H1 (cell line): ENCODE data around the gene POLR2L. TPM values are rescaled to one million over a fixed set of nuclear protein-coding genes. Genes with fewer than 3 reads are reported as not detected.

ENCODE experiments used
- CTCF ChIA-PET: fragments of 300-600 bp; sonication (Branson Sonifier 250); formaldehyde crosslinking; loops from one replicate; lab custom pipeline; 2021; ENCODE audit not compliant: partially characterized antibody; lab: Charles Lee
- POLR2A ChIA-PET: fragments of 300-600 bp; sonication (Branson Sonifier 250); formaldehyde crosslinking; loops from one replicate; lab custom pipeline; 2021; ENCODE audit warnings: inconsistent platforms; ENCODE audit not compliant: partially characterized antibody; lab: Charles Lee
- DNase-seq, 2 experiments: peaks; one replicate each; pipeline versions ENCODE4 v3.0.0 to v3.0.0-alpha.2; 2010 to 2022; ENCODE audit warnings: low spot score in 2 of 2, low read depth in 1 of 2, mixed read lengths in 1 of 2
- FAIRE-seq: peaks from 2 replicates; lab custom pipeline; 2011; peaks lifted over from hg19 to GRCh38; lab: Jason Lieb, UNC
- H2AFZ ChIP-seq: 2 replicates; pipeline ENCODE4 v1.8.1; 2012; ENCODE audit warnings: low read length, inconsistent platforms
- H2AK5ac ChIP-seq: 2 replicates; pipeline ENCODE4 v1.6.1; 2013; ENCODE audit warnings: low read depth, low read length
- H2BK120ac ChIP-seq: replicated peaks from 2 replicates; pipeline ENCODE3; 2013; ENCODE audit warnings: low read depth, low read length, inconsistent platforms
- H2BK12ac ChIP-seq: 2 replicates; pipeline ENCODE4 v1.6.1; 2013; ENCODE audit warnings: low read depth, low read length
- H2BK15ac ChIP-seq: 2 replicates; pipeline ENCODE4 v1.6.1; 2013; ENCODE audit warnings: low read length
- H2BK20ac ChIP-seq: 2 replicates; pipeline ENCODE4 v1.6.1; 2013; ENCODE audit warnings: low read length
- H2BK5ac ChIP-seq: 2 replicates; pipeline ENCODE4 v1.6.1; 2013; ENCODE audit warnings: low read depth, low read length
- H3K14ac ChIP-seq: 2 replicates; pipeline ENCODE4 v1.6.1; 2013; ENCODE audit warnings: inconsistent platforms; ENCODE audit not compliant: insufficient read length
- H3K18ac ChIP-seq: 2 replicates; pipeline ENCODE4 v1.6.1; 2013; ENCODE audit warnings: low read length; ENCODE audit errors: extremely low read depth
- H3K23ac ChIP-seq: 2 replicates; pipeline ENCODE4 v1.6.1; 2013; ENCODE audit warnings: inconsistent platforms; ENCODE audit not compliant: insufficient read length
- H3K23me2 ChIP-seq: 2 replicates; pipeline ENCODE4 v1.6.1; 2013; ENCODE audit warnings: low read depth, low read length
- H3K27ac ChIP-seq: 2 replicates; pipeline ENCODE4 v1.6.1; 2011; ENCODE audit warnings: low read depth, low read length, inconsistent platforms
- H3K27me3 ChIP-seq, 4 experiments: replicated peaks in 1 of 4; 1 replicate in 1 of 4; 2 replicates in 3 of 4; pipeline versions ENCODE4 v1.6.1 to v1.8.1; 2011 to 2013; ENCODE audit warnings: low read length in 3 of 4, mild to moderate bottlenecking in 3 of 4, inconsistent platforms in 2 of 4, mixed read lengths in 2 of 4, moderate library complexity in 1 of 4; ENCODE audit not compliant: control insufficient read depth in 3 of 4, insufficient read depth in 3 of 4; ENCODE audit errors: extremely low read depth in 1 of 4
- H3K36me3 ChIP-seq, 4 experiments: 2 replicates each; pipeline versions ENCODE4 v1.6.1 to v1.8.1; 2011 to 2013; ENCODE audit warnings: mild to moderate bottlenecking in 4 of 4, low read length in 3 of 4, moderate library complexity in 2 of 4, control low read depth in 1 of 4, inconsistent platforms in 1 of 4; ENCODE audit not compliant: insufficient read depth in 4 of 4, control insufficient read depth in 2 of 4
- H3K4ac ChIP-seq: replicated peaks from 2 replicates; pipeline ENCODE3; 2013; ENCODE audit warnings: low read length, low read depth, mixed read lengths, inconsistent platforms; ENCODE audit not compliant: insufficient read length
- H3K4me1 ChIP-seq, 4 experiments: replicated peaks in 1 of 4; 1 replicate in 1 of 4; 2 replicates in 3 of 4; pipeline versions ENCODE4 v1.6.1 to v1.8.1; 2011 to 2013; ENCODE audit warnings: low read length in 3 of 4, inconsistent platforms in 2 of 4, mixed read lengths in 1 of 4; ENCODE audit not compliant: insufficient read depth in 4 of 4, control insufficient read depth in 3 of 4
- H3K4me2 ChIP-seq, 2 experiments: 2 replicates each; pipeline versions ENCODE4 v1.6.1 to v1.8.1; 2011 to 2013; ENCODE audit warnings: low read depth in 2 of 2, low read length in 2 of 2, control low read depth in 1 of 2, inconsistent platforms in 1 of 2, mild to moderate bottlenecking in 1 of 2; ENCODE audit not compliant: insufficient read depth in 1 of 2
- H3K4me3 ChIP-seq, 4 experiments: fragments of 200-600, 300-600 bp in 1 of 4; sonication (generic), shearing (Covaris generic), sonication (Bioruptor Twin) in 1 of 4; 2 replicates each; pipeline versions ENCODE4 v1.5.1 to v1.8.1; 2011 to 2016; ENCODE audit warnings: low read length in 4 of 4, low read depth in 3 of 4, control low read depth in 2 of 4, inconsistent platforms in 2 of 4, mild to moderate bottlenecking in 2 of 4, mixed read lengths in 1 of 4, moderate library complexity in 1 of 4; ENCODE audit not compliant: insufficient read depth in 2 of 4; ENCODE audit errors: extremely low read depth in 1 of 4
- H3K56ac ChIP-seq: replicated peaks from 2 replicates; pipeline ENCODE3; 2013; ENCODE audit warnings: low read depth, mild to moderate bottlenecking, mixed read lengths, low read length, inconsistent platforms; ENCODE audit not compliant: insufficient read length
- H3K79me1 ChIP-seq: 2 replicates; pipeline ENCODE4 v1.6.1; 2013; ENCODE audit warnings: low read depth, low read length, control low read depth
- H3K79me2 ChIP-seq, 2 experiments: 2 replicates each; pipeline versions ENCODE4 v1.6.1 to v1.8.1; 2012 to 2013; ENCODE audit warnings: low read length in 2 of 2, mild to moderate bottlenecking in 2 of 2, inconsistent platforms in 1 of 2; ENCODE audit not compliant: insufficient read depth in 2 of 2, control insufficient read depth in 1 of 2
- H3K9ac ChIP-seq, 4 experiments: replicated peaks in 1 of 4; 1 replicate in 1 of 4; 2 replicates in 3 of 4; pipeline versions ENCODE4 v1.6.1 to v1.8.1; 2011 to 2013; ENCODE audit warnings: low read depth in 3 of 4, low read length in 3 of 4, control low read depth in 2 of 4, mild to moderate bottlenecking in 2 of 4, moderate library complexity in 2 of 4, inconsistent platforms in 1 of 4; ENCODE audit errors: extremely low read depth in 1 of 4
- H3K9me3 ChIP-seq, 2 experiments: 2 replicates each; pipeline versions ENCODE4 v1.6.1 to v1.8.1; 2012 to 2013; ENCODE audit warnings: mild to moderate bottlenecking in 2 of 2, moderate library complexity in 2 of 2, control low read depth in 1 of 2, inconsistent platforms in 1 of 2, low read depth in 1 of 2, low read length in 1 of 2, mixed read lengths in 1 of 2; ENCODE audit not compliant: insufficient read depth in 2 of 2
- H4K20me1 ChIP-seq, 2 experiments: replicated peaks in 1 of 2; 2 replicates each; pipeline versions ENCODE3 to v1.8.1; 2011 to 2013; ENCODE audit warnings: inconsistent platforms in 2 of 2, low read length in 2 of 2, mild to moderate bottlenecking in 1 of 2; ENCODE audit not compliant: insufficient read depth in 2 of 2, control insufficient read depth in 1 of 2
- H4K5ac ChIP-seq: 2 replicates; pipeline ENCODE4 v1.6.1; 2013; ENCODE audit warnings: low read length, low read depth, mixed read lengths, inconsistent platforms; ENCODE audit not compliant: insufficient read length
- H4K8ac ChIP-seq: 2 replicates; pipeline ENCODE4 v1.8.0; 2013; ENCODE audit warnings: mild to moderate bottlenecking, moderate library complexity, low read length, inconsistent platforms; ENCODE audit not compliant: insufficient read depth; ENCODE audit errors: extremely low read depth
- H4K91ac ChIP-seq: replicated peaks from 2 replicates; pipeline ENCODE3; 2013; ENCODE audit warnings: low read length, mixed read lengths, inconsistent platforms; ENCODE audit not compliant: insufficient read length
- ASH2L ChIP-seq: fragments of 200-600, 300-600 bp; sonication (generic); IDR thresholded peaks from one replicate; pipeline ENCODE4 v1.7.1; 2017; ENCODE audit warnings: low read length
- BACH1 ChIP-seq: IDR thresholded peaks from 2 replicates; pipeline ENCODE4 v1.6.1; 2012; ENCODE audit warnings: low read length, improper control_type of control experiment
- GABPA ChIP-seq: IDR thresholded peaks from 2 replicates; pipeline ENCODE4 v1.6.1; 2011; ENCODE audit warnings: mild to moderate bottlenecking, low read length, moderate library complexity, borderline replicate concordance; ENCODE audit not compliant: insufficient read depth
- HDAC2 ChIP-seq, 2 experiments: fragments of 300-600 bp in 1 of 2; sonication (generic) in 1 of 2; IDR thresholded peaks; 2 replicates each; pipeline ENCODE4 v1.6.1; 2011 to 2012; ENCODE audit warnings: low read depth in 2 of 2, low read length in 2 of 2, mild to moderate bottlenecking in 2 of 2, moderate library complexity in 2 of 2, borderline replicate concordance in 1 of 2, inconsistent platforms in 1 of 2
- KDM5A ChIP-seq: fragments of 200-600 bp; IDR thresholded peaks from 2 replicates; pipeline ENCODE4 v1.7.1; 2012; ENCODE audit warnings: mild to moderate bottlenecking, low read length, inconsistent platforms, mixed read lengths
- SAP30 ChIP-seq: fragments of 300-600 bp; sonication (generic); IDR thresholded peaks from 2 replicates; pipeline ENCODE4 v1.7.1; 2012; ENCODE audit warnings: low read length, moderate library complexity, mild to moderate bottlenecking, inconsistent platforms; ENCODE audit not compliant: insufficient read depth, insufficient replicate concordance
- SIN3A ChIP-seq, 2 experiments: IDR thresholded peaks in 1 of 2; conservative IDR thresholded peaks in 1 of 2; 2 replicates each; pipeline ENCODE4 v1.6.1; 2011 to 2012; ENCODE audit warnings: low read length in 2 of 2, improper control_type of control experiment in 1 of 2, low read depth in 1 of 2, mild to moderate bottlenecking in 1 of 2
- TEAD4 ChIP-seq: IDR thresholded peaks from 2 replicates; pipeline ENCODE4 v1.6.1; 2012; ENCODE audit warnings: low read depth, low read length, inconsistent platforms, mixed read lengths
- WGBS, 2 experiments: shearing (Covaris generic) in 1 of 2; methylation state at CpG; one replicate each; pipeline versions ENCODE4 v1.1.6 to v1.1.7; 2013 to 2015; ENCODE audit warnings: low lambda C conversion rate in 2 of 2, mixed read lengths in 2 of 2, inconsistent platforms in 1 of 2, low coverage in 1 of 2, missing lambda C conversion rate in 1 of 2; ENCODE audit not compliant: insufficient replicate concordance in 2 of 2, insufficient coverage in 1 of 2, insufficient read length in 1 of 2; ENCODE audit errors: extremely low coverage in 1 of 2, missing lambda C conversion rate in 1 of 2; 5-methylcytosine and 5-hydroxymethylcytosine counted together
- polyA plus RNA-seq, 7 experiments: library from polyadenylated mRNA; depleted of rRNA in 3 of 7; stranded (reverse) in 5 of 7; unstranded in 2 of 7; fragments of >200 nt in 5 of 7; fragments of 200-250 nt in 2 of 7; gene quantifications; 1 replicate in 5 of 7; 2 replicates in 1 of 7; 4 replicates in 1 of 7; pipeline versions ENCODE4 v1.2.1 to v1.2.3, GENCODE V29; 2011 to 2013; ENCODE audit warnings: missing spikeins in 2 of 7, mixed read lengths in 2 of 7
- total RNA-seq: library from RNA; stranded (reverse); fragmentation: NEBNext Ultra II Directional; extraction: Animal tissue kit (Norgen Biotek cat#: 25700); gene quantifications from 2 replicates; pipeline ENCODE4 v1.2.1, GENCODE V29; 2021

POLR2L gene
- total and polyA plus RNA-seq, 2 of the 8 experiments (the other 6 are each of a cell fraction or from before 2014, with no cell fraction given): 140 to 151 TPM

GRCh38 chr11:829176-829846 is 13.0 kb downstream of the POLR2L start:
- Histone ChIP-seq H2BK20ac (no peak overlapping the region), H3K9me3 (no peaks in the 10 kb centered on the region), H3K23ac (no peak overlapping the region), H2BK12ac (peak overlapping the region; percentile 92; the same call in 1 of the 2 replicates), H4K5ac (peak overlapping the region; percentile 20), H3K9ac (peak overlapping the region in 3 of 4 experiments; percentile 5 to 45 (median 45); a peak in 3 of 7 replicates), H2AFZ (no peak overlapping the region), H3K4me2 (peak overlapping the region; percentile 84 to 98), H3K36me3 (peaks cover 0 to 4% (median under 1%) of the 10 kb centered on the region in 4 experiments; a peak in 1 of 8 replicates), H3K23me2 (peaks cover 34% of the 10 kb centered on the region), H3K27me3 (peaks cover 6 to 41% (median 31%) of the 10 kb centered on the region in 4 experiments), H4K20me1 (peaks cover 2 to 6% of the 10 kb centered on the region in 2 experiments), H2BK120ac (no peak overlapping the region), H3K18ac (peak overlapping the region; percentile 95), H3K4me1 (peaks cover 0 to 51% (median 44%) of the 10 kb centered on the region in 4 experiments; a peak in 6 of 7 replicates), H3K79me1 (no peaks in the 10 kb centered on the region; the same call in 1 of the 2 replicates), H2BK5ac (peak overlapping the region; percentile 85; the same call in 1 of the 2 replicates), H3K4me3 (peak overlapping the region; percentile 45 to 74 (median 56)), H3K27ac (no peak overlapping the region), H2BK15ac (peak overlapping the region; percentile 92; the same call in 1 of the 2 replicates), H3K14ac (no peak overlapping the region), H4K8ac (0 out of 2 replicates have a peak overlapping the region, but pooled peaks have one; percentile 9), H2AK5ac (peak overlapping the region; percentile 49; the same call in 1 of the 2 replicates), H3K4ac (no peak overlapping the region), H3K79me2 (no peaks in the 10 kb centered on the region; a peak in 1 of 4 replicates), H3K56ac (no peak overlapping the region), H4K91ac (peak overlapping the region; percentile 88)
- DNase-seq (peak in 1 of 2 experiments; percentile 76), FAIRE-seq (no peak)
- ChIA-PET CTCF (interaction anchor here (0.8 to 3.5 kb wide), 8 partner anchors 10 to 71 kb away, joined by 3 to 26 read pairs (median 6); partner anchors contain the start of genes PNPLA2, POLR2L and TSPAN4), POLR2A (interaction anchor here (0.9 to 53.0 kb wide), 6 partner anchors 1 to 82 kb away, joined by 4 to 1917 read pairs (median 4); partner anchors contain the start of genes CD151, CEND1, CRACR2B and GATD1)
- 9% methylated on average over 40 of the region's 40 CpGs; no CpG with 5 or more reads in 1 of the 2 experiments for WGBS, 2 experiments
- TF ChIP-seq ASH2L (peak; percentile 25), TEAD4 (no peak), KDM5A (no peak), HDAC2 (IDR thresholded peaks at IDR 0.05; ENCODE audit: borderline replicate concordance in 1 of 2, low read depth in 2 of 2, low read length in 2 of 2) (0 out of 4 replicates have a peak, but pooled peaks of 1 of the 2 experiments have one; percentile 26), SIN3A (conservative IDR thresholded peaks at IDR 0.05 in 1 of 2, IDR thresholded peaks at IDR 0.05 in 1 of 2; ENCODE audit: low read depth in 1 of 2, low read length in 2 of 2) (no peak), SAP30 (no peak), BACH1 (0 out of 2 replicates have a peak, but pooled peaks have one; percentile 9), GABPA (peak; percentile 16; the same call in 1 of the 2 replicates)
